Parathyroid adenoma (tissue), 2 donors: ENCODE data around the gene TGM1.
"Not testable (repeated sequence)": the region's sequence is repeated elsewhere in the genome, so short reads cannot be mapped to it uniquely, and the experiment has no call there.

ENCODE experiments used
- H2AFZ ChIP-seq: fragments of 300-600 bp; sonication (generic); one replicate; pipeline ENCODE4 v1.7.0; 2017; ENCODE audit warnings: antibody characterized with exemption, mild to moderate bottlenecking
- H3K27ac ChIP-seq: fragments of 300-600 bp; sonication (generic); one replicate; pipeline ENCODE4 v1.7.0; 2017
- H3K27me3 ChIP-seq: fragments of 300-600 bp; sonication (generic); one replicate; pipeline ENCODE4 v1.7.0; 2017; ENCODE audit warnings: low read length; ENCODE audit not compliant: control insufficient read depth, insufficient read depth
- H3K36me3 ChIP-seq: fragments of 300-600 bp; sonication (generic); one replicate; pipeline ENCODE4 v1.7.0; 2017; ENCODE audit warnings: low read length; ENCODE audit not compliant: control insufficient read depth, insufficient read depth
- H3K4me1 ChIP-seq: fragments of 300-600 bp; sonication (generic); one replicate; pipeline ENCODE4 v1.7.0; 2017; ENCODE audit warnings: control low read depth
- H3K4me2 ChIP-seq: fragments of 300-600 bp; sonication (generic); one replicate; pipeline ENCODE4 v1.7.0; 2017; ENCODE audit warnings: low read length
- H3K4me3 ChIP-seq: fragments of 300-600 bp; sonication (generic); one replicate; pipeline ENCODE4 v1.7.0; 2017; ENCODE audit warnings: low read depth, low read length
- H3K79me2 ChIP-seq: fragments of 300-600 bp; sonication (generic); one replicate; pipeline ENCODE4 v1.7.0; 2017; ENCODE audit warnings: control low read depth
- H3K9ac ChIP-seq: fragments of 300-600 bp; sonication (generic); one replicate; pipeline ENCODE4 v1.7.0; 2017; ENCODE audit warnings: mild to moderate bottlenecking
- H3K9me3 ChIP-seq: fragments of 300-600 bp; sonication (generic); one replicate; pipeline ENCODE4 v1.7.0; 2017; ENCODE audit warnings: low read length; ENCODE audit not compliant: control insufficient read depth
- CTCF ChIP-seq: fragments of 300-600 bp; sonication (generic); IDR thresholded peaks from one replicate; pipeline ENCODE4 v1.7.0; 2017; ENCODE audit warnings: antibody characterized with exemption, mild to moderate bottlenecking
- donor health status: primary hyperparathyroidism.

The TGM1 gene

DNA sequence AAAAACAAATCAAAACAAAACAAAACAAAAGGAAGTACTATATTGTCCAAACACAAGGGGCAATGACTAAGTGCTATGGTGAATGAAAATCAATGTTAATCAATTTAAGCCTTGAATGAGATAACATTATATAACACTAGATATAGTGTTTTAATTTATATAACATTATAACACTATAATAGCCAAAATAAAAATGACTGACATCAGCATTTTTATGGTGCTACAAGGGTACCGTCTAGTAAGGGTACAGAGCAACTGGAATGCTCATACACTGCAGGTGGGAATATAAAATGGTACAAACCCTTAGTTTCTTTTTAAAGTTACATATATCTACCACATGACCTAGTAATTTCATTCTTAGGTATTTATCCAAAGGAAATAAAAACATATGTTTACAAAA is 36.5 kb downstream of the TGM1 start:
- H3K36me3 ChIP-seq, result no peaks in the 10 kb centered on the region
- peaks cover 4% of the 10 kb centered on the region for H3K4me1 ChIP-seq
- no peak overlapping the region for H3K27ac ChIP-seq
- H3K9me3 ChIP-seq, result no peaks in the 10 kb centered on the region
- H3K4me2 ChIP-seq, result no peak overlapping the region
- peaks cover 40% of the 10 kb centered on the region for H3K79me2 ChIP-seq
- no peak overlapping the region for H3K4me3 ChIP-seq
- no peaks in the 10 kb centered on the region for H3K27me3 ChIP-seq
- no peak overlapping the region for H3K9ac ChIP-seq
- no peak overlapping the region for H2AFZ ChIP-seq
- TF ChIP-seq CTCF, result no peak

GRCh38 chr14:24224618-24225071 is 38.3 kb downstream of the TGM1 start:
- H3K36me3 ChIP-seq, result no peaks in the 10 kb centered on the region
- no peak overlapping the region for H3K4me2 ChIP-seq
- no peak overlapping the region for H3K9ac ChIP-seq
- H2AFZ ChIP-seq, result no peak overlapping the region
- no peaks in the 10 kb centered on the region for H3K9me3 ChIP-seq
- H3K27ac ChIP-seq, result no peak overlapping the region
- H3K4me1 ChIP-seq, result no peaks in the 10 kb centered on the region
- no peak overlapping the region for H3K4me3 ChIP-seq
- peaks cover 47% of the 10 kb centered on the region for H3K79me2 ChIP-seq
- no peak for TF ChIP-seq CTCF
- no peaks in the 10 kb centered on the region for H3K27me3 ChIP-seq

DNA sequence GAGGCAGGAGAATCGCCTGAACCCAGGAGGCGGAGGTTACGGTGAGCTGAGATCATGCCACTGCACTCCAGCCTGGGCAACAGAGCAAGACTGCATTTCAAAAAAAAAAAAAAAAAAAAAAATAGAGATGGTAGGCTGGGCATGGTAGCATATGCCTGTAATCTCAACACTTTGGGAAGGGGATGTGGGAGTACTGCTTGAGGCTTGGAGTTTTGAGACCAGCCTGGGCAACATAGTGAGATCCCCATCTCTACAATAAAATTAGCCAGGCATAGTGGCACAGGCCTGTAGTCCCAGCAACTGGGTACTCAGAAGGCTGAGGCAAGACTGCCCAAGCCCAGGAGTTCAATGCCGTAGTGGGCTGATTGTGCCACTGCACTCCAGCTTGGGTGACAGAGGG is 40.0 kb downstream of the TGM1 start:
- H3K4me1 ChIP-seq, H3K9me3 ChIP-seq, H3K27ac ChIP-seq: not testable (repeated sequence)

GRCh38 chr14:24219521-24219920 is 43.5 kb downstream of the TGM1 start:
- H3K36me3 ChIP-seq, result no peaks in the 10 kb centered on the region
- H3K27ac ChIP-seq, result no peak overlapping the region
- H3K9ac ChIP-seq, result no peak overlapping the region
- H3K27me3 ChIP-seq, result no peaks in the 10 kb centered on the region
- peaks cover 37% of the 10 kb centered on the region for H3K79me2 ChIP-seq
- no peak overlapping the region for H3K4me2 ChIP-seq
- peaks cover 3% of the 10 kb centered on the region for H3K4me1 ChIP-seq
- H3K9me3 ChIP-seq, result no peaks in the 10 kb centered on the region
- no peak overlapping the region for H2AFZ ChIP-seq
- no peak overlapping the region for H3K4me3 ChIP-seq
- no peak for TF ChIP-seq CTCF

More for the DNA sequence above, 40.0 kb downstream of the TGM1 start:
- H3K36me3 ChIP-seq, H2AFZ ChIP-seq, H3K27me3 ChIP-seq, H3K4me3 ChIP-seq, H3K4me2 ChIP-seq, H3K9ac ChIP-seq: not testable (repeated sequence)
- peaks cover 55% of the 10 kb centered on the region for H3K79me2 ChIP-seq

DNA sequence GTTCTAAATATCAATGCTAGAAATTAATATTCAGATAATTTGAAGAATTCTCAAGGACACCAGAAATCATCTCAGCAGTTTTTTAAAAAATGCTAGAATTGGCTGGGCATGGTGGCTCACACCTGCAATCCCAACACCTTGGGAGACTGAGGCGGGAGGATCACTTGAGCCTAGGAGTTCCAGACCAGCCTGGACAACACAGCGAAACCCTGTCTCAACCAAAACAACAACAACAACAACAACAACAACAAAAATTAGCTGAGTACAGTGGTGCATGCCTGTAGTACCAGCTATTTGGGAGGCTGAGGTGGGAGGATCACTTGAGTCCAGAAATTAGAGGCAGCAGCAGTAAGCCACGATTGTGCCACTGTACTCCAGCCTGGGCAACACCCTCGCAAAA is 43.9 kb downstream of the TGM1 start:
- Histone ChIP-seq H3K4me1 (peaks cover 7% of the 10 kb centered on the region), H3K36me3 (no peaks in the 10 kb centered on the region), H3K4me3 (no peak overlapping the region), H2AFZ (no peak overlapping the region), H3K9me3 (no peaks in the 10 kb centered on the region), H3K27ac (no peak overlapping the region), H3K79me2 (peaks cover 33% of the 10 kb centered on the region), H3K4me2 (no peak overlapping the region), H3K27me3 (no peaks in the 10 kb centered on the region), H3K9ac (no peak overlapping the region)
- TF ChIP-seq CTCF, result no peak

DNA sequence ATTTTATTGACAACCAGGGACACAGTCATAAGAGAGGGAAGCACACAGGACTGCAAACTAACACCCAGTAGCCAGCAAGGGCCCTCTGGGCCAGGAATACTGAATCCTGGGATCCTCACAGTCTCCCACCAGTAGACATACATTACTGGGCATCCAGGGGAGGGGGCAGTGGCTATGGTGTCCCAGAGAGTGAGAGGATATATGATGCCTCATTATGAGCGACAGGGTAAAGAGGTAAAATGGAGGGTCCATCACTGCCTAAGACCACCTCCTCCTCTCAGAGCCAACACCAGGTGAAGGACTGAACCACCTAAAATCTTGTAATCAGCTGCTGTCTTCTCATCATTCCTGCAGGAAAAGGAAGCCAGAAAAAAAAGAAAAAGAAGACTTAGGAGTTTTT is 46.1 kb downstream of the TGM1 start:
- not testable (repeated sequence) for H3K4me3 ChIP-seq, H3K27ac ChIP-seq, H3K27me3 ChIP-seq, H3K9ac ChIP-seq, H3K4me2 ChIP-seq, H3K36me3 ChIP-seq, H2AFZ ChIP-seq, H3K9me3 ChIP-seq, H3K4me1 ChIP-seq
- H3K79me2 ChIP-seq, result peaks cover 32% of the 10 kb centered on the region
